OCI-LY7 (cell line): ENCODE data around the gene CCDC92B. TPM values are rescaled to one million over a fixed set of nuclear protein-coding genes. Genes with fewer than 3 reads are reported as not detected.

ENCODE experiments used
- BruUV-seq: library from RNA; stranded (reverse); fragments of 400-500 nt; replicated peaks from 2 replicates; lab custom pipeline; 2021; lab: Mats Ljungman, UMichigan
- CTCF ChIA-PET: fragments of 300-600 bp; sonication (Branson Sonifier 250); formaldehyde crosslinking; loops from one replicate; lab custom pipeline; 2022; ENCODE audit warnings: antibody characterized with exemption; ENCODE audit not compliant: unreplicated experiment; lab: Charles Lee
- POLR2A ChIA-PET: fragments of 300-600 bp; sonication (Branson Sonifier 250); formaldehyde crosslinking; loops from one replicate; lab custom pipeline; 2022; ENCODE audit warnings: antibody characterized with exemption; lab: Charles Lee
- DNase-seq: peaks from one replicate; pipeline ENCODE4 v3.0.0-alpha.2; 2015; ENCODE audit warnings: low spot score
- H2AFZ ChIP-seq: fragments of 200-600 bp; sonication (generic), shearing (Covaris generic); 2 replicates; pipeline ENCODE4 v1.6.1; 2014; ENCODE audit warnings: mild to moderate bottlenecking, antibody characterized with exemption, low read length, moderate library complexity
- H3K27ac ChIP-seq: fragments of 200-600 bp; sonication (generic); 2 replicates; pipeline ENCODE4 v1.5.1; 2014; ENCODE audit warnings: mixed run types, low read depth, mild to moderate bottlenecking, moderate library complexity, low read length, inconsistent platforms; ENCODE audit not compliant: poor library complexity, severe bottlenecking
- H3K36me3 ChIP-seq: fragments of 200-600 bp; sonication (generic); 2 replicates; pipeline ENCODE4 v1.6.1; 2014; ENCODE audit warnings: mild to moderate bottlenecking, antibody characterized with exemption, low read length, moderate library complexity, mixed read lengths; ENCODE audit not compliant: insufficient read depth
- H3K4me1 ChIP-seq: fragments of 200-600 bp; sonication (generic); 2 replicates; pipeline ENCODE4 v1.5.1; 2014; ENCODE audit warnings: mild to moderate bottlenecking, low read length; ENCODE audit not compliant: insufficient read depth, poor library complexity, severe bottlenecking
- H3K4me2 ChIP-seq: fragments of 200-600 bp; sonication (generic); 2 replicates; pipeline ENCODE4 v1.6.1; 2014; ENCODE audit warnings: mild to moderate bottlenecking, low read length
- H3K4me3 ChIP-seq: fragments of 200-600 bp; sonication (generic); 2 replicates; pipeline ENCODE4 v1.5.1; 2014; ENCODE audit warnings: mild to moderate bottlenecking, low read depth, low read length; ENCODE audit not compliant: poor library complexity, severe bottlenecking
- H3K79me2 ChIP-seq: fragments of 200-600 bp; sonication (generic); 2 replicates; pipeline ENCODE4 v1.6.1; 2016; ENCODE audit warnings: low read depth, mild to moderate bottlenecking, low read length, moderate library complexity, mixed read lengths; ENCODE audit not compliant: insufficient read depth
- H3K9me2 ChIP-seq: fragments of 200-600 bp; sonication (generic); 2 replicates; pipeline ENCODE4 v1.6.1; 2016; ENCODE audit warnings: mild to moderate bottlenecking, low read length, mixed read lengths; ENCODE audit not compliant: insufficient read depth
- H3K9me3 ChIP-seq: fragments of 200-600 bp; sonication (generic); 2 replicates; pipeline ENCODE4 v1.6.1; 2014; ENCODE audit warnings: mild to moderate bottlenecking, mixed run types, low read length, mixed read lengths
- H4K20me1 ChIP-seq: fragments of 200-600 bp; sonication (generic); 2 replicates; pipeline ENCODE4 v1.6.1; 2014; ENCODE audit warnings: mild to moderate bottlenecking, antibody characterized with exemption, low read length, moderate library complexity, mixed read lengths; ENCODE audit not compliant: insufficient read depth
- EZH2phosphoT487 ChIP-seq: fragments of 200-600 bp; sonication (generic); IDR thresholded peaks from 2 replicates; pipeline ENCODE4 v1.6.1; 2018; ENCODE audit warnings: low read depth, borderline replicate concordance, mild to moderate bottlenecking, mixed run types, antibody characterized with exemption, low read length, moderate library complexity, mixed read lengths
- intact Hi-C: fragments of 100-400 bp; cut with micrococcal nuclease; formaldehyde crosslinking; loops from one replicate; pipeline ENCODE4 v1.10.0; 2022; ENCODE audit not compliant: unreplicated experiment
- total RNA-seq, 2 experiments: library from RNA; depleted of rRNA in 1 of 2; stranded (reverse); fragments of >200 nt in 1 of 2; shearing (Covaris generic) in 1 of 2; gene quantifications; 2 replicates each; pipeline ENCODE4 v1.2.3, GENCODE V29; 2014 to 2022
- TF ChIP-seq, protein P1 (sequence below): fragments of 200-600 bp; sonication (generic); conservative IDR thresholded peaks from 2 replicates; pipeline ENCODE4 v1.5.1; 2014; ENCODE audit warnings: mild to moderate bottlenecking, antibody characterized with exemption, low read length, moderate library complexity, mixed read lengths

The CCDC92B gene
- total RNA-seq, 2 experiments from 2014 or later, result not detected

DNA sequence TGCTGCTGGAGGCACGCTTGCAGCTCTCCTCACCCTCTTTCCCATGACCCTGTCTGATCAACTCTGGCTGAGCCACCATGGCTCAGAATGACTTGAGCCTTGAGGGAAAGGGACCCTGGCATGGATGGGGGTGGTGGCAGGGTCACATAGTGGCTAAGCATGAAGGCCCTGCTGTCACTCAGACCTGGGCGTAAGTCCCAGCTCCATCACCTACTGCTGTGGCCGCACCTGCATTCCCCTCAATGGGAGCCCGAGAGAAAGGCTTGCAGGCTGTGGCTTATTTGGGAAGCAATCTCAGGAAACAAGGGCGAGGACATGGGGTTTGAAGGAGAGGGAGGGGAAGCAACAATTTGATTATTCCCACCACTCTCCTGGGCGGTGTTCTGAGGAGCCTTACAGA lies 29.0 kb upstream of the CCDC92B start:
- no TSS peak for BruUV-seq
- TF ChIP-seq, protein P1, sequence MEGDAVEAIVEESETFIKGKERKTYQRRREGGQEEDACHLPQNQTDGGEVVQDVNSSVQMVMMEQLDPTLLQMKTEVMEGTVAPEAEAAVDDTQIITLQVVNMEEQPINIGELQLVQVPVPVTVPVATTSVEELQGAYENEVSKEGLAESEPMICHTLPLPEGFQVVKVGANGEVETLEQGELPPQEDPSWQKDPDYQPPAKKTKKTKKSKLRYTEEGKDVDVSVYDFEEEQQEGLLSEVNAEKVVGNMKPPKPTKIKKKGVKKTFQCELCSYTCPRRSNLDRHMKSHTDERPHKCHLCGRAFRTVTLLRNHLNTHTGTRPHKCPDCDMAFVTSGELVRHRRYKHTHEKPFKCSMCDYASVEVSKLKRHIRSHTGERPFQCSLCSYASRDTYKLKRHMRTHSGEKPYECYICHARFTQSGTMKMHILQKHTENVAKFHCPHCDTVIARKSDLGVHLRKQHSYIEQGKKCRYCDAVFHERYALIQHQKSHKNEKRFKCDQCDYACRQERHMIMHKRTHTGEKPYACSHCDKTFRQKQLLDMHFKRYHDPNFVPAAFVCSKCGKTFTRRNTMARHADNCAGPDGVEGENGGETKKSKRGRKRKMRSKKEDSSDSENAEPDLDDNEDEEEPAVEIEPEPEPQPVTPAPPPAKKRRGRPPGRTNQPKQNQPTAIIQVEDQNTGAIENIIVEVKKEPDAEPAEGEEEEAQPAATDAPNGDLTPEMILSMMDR, result no peak
- Histone ChIP-seq H3K27ac (no peak overlapping the region), H3K4me1 (no peaks in the 10 kb centered on the region), H3K79me2 (no peaks in the 10 kb centered on the region), H3K4me3 (no peak overlapping the region), H3K36me3 (no peaks in the 10 kb centered on the region), H3K9me3 (no peaks in the 10 kb centered on the region), H4K20me1 (no peaks in the 10 kb centered on the region), H3K4me2 (no peak overlapping the region), H2AFZ (no peak overlapping the region), H3K9me2 (no peaks in the 10 kb centered on the region)
- CTCF ChIA-PET, result no interaction called here
- POLR2A ChIA-PET, result no interaction called here
- no peak for DNase-seq
- intact Hi-C loops, result no loop called here

DNA sequence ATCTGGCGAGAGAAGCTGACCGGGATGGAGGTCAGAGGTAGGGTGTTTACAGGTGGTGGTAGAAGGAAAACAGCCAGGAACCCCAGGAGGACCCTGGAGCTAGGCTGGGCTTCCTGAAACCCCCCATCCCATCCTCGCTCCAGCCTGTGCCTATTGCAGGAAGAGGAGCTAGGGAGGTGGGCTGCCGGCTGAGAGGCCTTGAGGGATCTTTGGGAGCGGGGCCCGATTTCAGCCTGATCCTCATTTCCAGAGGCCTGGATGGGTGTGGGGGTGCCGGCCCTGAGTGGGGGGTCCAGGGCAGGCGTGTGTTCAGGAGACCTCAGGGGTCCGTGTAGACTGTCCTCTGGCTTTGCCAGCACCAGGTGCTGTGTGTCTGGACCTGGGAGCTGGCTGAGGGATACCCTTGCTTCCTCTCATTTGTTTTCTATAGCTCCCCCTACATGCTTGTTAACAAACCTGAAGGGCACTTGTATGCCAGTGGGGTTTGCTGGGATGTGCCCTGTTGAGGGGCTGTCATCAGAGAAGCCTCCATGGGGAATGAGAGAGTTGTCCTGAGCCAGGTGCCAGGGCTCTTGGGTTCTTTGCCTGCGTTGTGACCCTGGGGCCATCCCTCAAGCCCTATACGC lies 27.9 kb upstream of the CCDC92B start:
- no TSS peak for BruUV-seq
- no peak overlapping the region for H3K4me2 ChIP-seq
- no peaks in the 10 kb centered on the region for H4K20me1 ChIP-seq
- no peak for DNase-seq
- H3K79me2 ChIP-seq, result no peaks in the 10 kb centered on the region
- no peaks in the 10 kb centered on the region for H3K36me3 ChIP-seq
- ChIA-PET CTCF (no interaction called here), POLR2A (no interaction called here)
- no peak overlapping the region for H2AFZ ChIP-seq
- no peak overlapping the region for H3K27ac ChIP-seq
- no peaks in the 10 kb centered on the region for H3K4me1 ChIP-seq
- TF ChIP-seq EZH2phosphoT487, result no peak
- TF ChIP-seq, protein P1, result no peak
- H3K9me2 ChIP-seq, result no peaks in the 10 kb centered on the region
- H3K9me3 ChIP-seq, result no peaks in the 10 kb centered on the region
- no peak overlapping the region for H3K4me3 ChIP-seq
- intact Hi-C loops, result no loop called here

DNA sequence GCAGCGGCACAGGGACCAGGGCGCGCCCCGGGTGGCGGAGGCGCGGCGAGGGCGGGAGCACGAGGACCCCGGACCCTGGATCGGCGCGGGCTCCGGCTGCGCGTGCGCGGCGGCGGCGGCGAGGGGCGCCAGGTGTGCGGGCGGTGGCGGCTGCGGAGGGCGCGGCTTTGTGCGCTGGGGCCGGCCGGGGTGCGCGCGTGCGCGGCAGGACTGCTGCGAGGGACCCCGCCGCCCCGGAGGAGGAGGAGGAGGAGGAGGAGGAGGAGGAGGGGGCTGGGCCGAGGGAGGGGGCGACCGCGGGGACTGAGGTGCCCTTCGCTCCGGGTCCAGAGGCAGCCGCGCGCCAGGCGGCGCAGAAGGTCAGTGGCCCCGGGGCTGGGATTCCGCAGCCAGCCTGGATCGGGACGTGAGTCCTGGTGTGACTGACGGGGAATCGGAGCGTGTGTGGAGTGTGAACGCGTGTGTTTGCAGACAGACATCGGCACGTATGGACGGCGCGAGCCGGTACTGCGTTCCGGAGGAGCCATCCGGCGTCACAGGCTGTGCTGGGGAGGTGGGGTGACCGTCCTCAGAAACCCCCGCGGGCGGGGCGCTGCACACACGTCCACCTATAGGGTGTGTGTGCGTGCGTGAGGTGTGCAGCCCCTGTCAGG lies 27.3 kb upstream of the CCDC92B start:
- Histone ChIP-seq H3K79me2 (no peaks in the 10 kb centered on the region), H3K9me3 (no peaks in the 10 kb centered on the region), H2AFZ (no peak overlapping the region), H4K20me1 (no peaks in the 10 kb centered on the region), H3K4me3 (no peak overlapping the region), H3K4me2 (no peak overlapping the region), H3K36me3 (no peaks in the 10 kb centered on the region), H3K4me1 (no peaks in the 10 kb centered on the region), H3K9me2 (no peaks in the 10 kb centered on the region), H3K27ac (no peak overlapping the region)
- intact Hi-C loops, result no loop called here
- BruUV-seq, result no TSS peak
- ChIA-PET POLR2A (no interaction called here), CTCF (no interaction called here)
- no peak for DNase-seq
- TF ChIP-seq, protein P1, result no peak
- TF ChIP-seq EZH2phosphoT487, result no peak
